RPMI8226 (cell line): Measurements from ENCODE around the gene ZNF592.
A peak's percentile ranks its signal among the peaks of the same experiment; 100 is the strongest.

Experiments
- DNase-seq: peaks from one replicate; pipeline ENCODE4 v3.0.0-alpha.2; 2015

ZNF592 gene

GRCh38 chr15:84831613-84832012 is 83.2 kb downstream of the ZNF592 start:
- DNase-seq: no peak

GRCh38 chr15:84832448-84833040 is 84.2 kb downstream of the ZNF592 start:
- DNase-seq: no peak

- peak; percentile 42 for DNase-seq
Measured at GRCh38 chr15:84833447-84834228, 85.2 kb downstream of the ZNF592 start.

GRCh38 chr15:84834229-84834955 is 86.0 kb downstream of the ZNF592 start:
- no peak for DNase-seq

GRCh38 chr15:84834969-84835368 is 86.6 kb downstream of the ZNF592 start:
- DNase-seq: no peak

- DNase-seq: no peak
Measured at GRCh38 chr15:84835661-84836337, 87.4 kb downstream of the ZNF592 start.

GRCh38 chr15:84836844-84837243 is 88.5 kb downstream of the ZNF592 start:
- DNase-seq: no peak

GRCh38 chr15:84839714-84840113 is 91.3 kb downstream of the ZNF592 start:
- DNase-seq: no peak

- no peak for DNase-seq
Measured at GRCh38 chr15:84840255-84840654, 91.9 kb downstream of the ZNF592 start.

GRCh38 chr15:84840741-84841429 is 92.5 kb downstream of the ZNF592 start:
- peak; percentile 93 for DNase-seq

- peak; percentile 57 for DNase-seq
Measured at GRCh38 chr15:84842781-84843180, 94.4 kb downstream of the ZNF592 start.

- no peak for DNase-seq
Measured at GRCh38 chr15:84844964-84845363, 96.6 kb downstream of the ZNF592 start.

- DNase-seq: peak; percentile 63
Measured at GRCh38 chr15:84845631-84846030, 97.2 kb downstream of the ZNF592 start.

GRCh38 chr15:84846269-84846668 is 97.9 kb downstream of the ZNF592 start:
- DNase-seq: no peak

- no peak for DNase-seq
Measured at GRCh38 chr15:84847382-84847781, 99.0 kb downstream of the ZNF592 start.

- DNase-seq: no peak
Measured at GRCh38 chr15:84852212-84852611, 103.8 kb downstream of the ZNF592 start.

- no peak for DNase-seq
Measured at GRCh38 chr15:84855136-84855535, 106.7 kb downstream of the ZNF592 start.

- DNase-seq: no peak
Measured at GRCh38 chr15:84855765-84856164, 107.4 kb downstream of the ZNF592 start.
